BLaER1 (cell line): ENCODE measurements around the gene KATNBL1.
"Not testable (repeated sequence)": the region's sequence is repeated elsewhere in the genome, so short reads cannot be mapped to it uniquely, and the experiment has no call there.

Source experiments
- H3K27ac ChIP-seq: shearing (Covaris generic); formaldehyde crosslinking; 2 replicates; pipeline ENCODE4 v1.8.1; 2022
- H3K27me3 ChIP-seq: shearing (Covaris generic); formaldehyde crosslinking; 2 replicates; pipeline ENCODE4 v1.8.1; 2022
- H3K36me3 ChIP-seq: shearing (Covaris generic); formaldehyde crosslinking; 2 replicates; pipeline ENCODE4 v1.8.1; 2022
- H3K4me1 ChIP-seq: shearing (Covaris generic); formaldehyde crosslinking; 2 replicates; pipeline ENCODE4 v1.8.1; 2022
- H3K4me2 ChIP-seq: shearing (Covaris generic); formaldehyde crosslinking; 2 replicates; pipeline ENCODE4 v1.8.1; 2022
- H3K4me3 ChIP-seq: shearing (Covaris generic); formaldehyde crosslinking; 2 replicates; pipeline ENCODE4 v1.8.1; 2022
- H3K9ac ChIP-seq: shearing (Covaris generic); formaldehyde crosslinking; 2 replicates; pipeline ENCODE4 v1.8.1; 2022
- H3K9me3 ChIP-seq: shearing (Covaris generic); formaldehyde crosslinking; 2 replicates; pipeline ENCODE4 v1.8.1; 2022
- H4K20me1 ChIP-seq: shearing (Covaris generic); formaldehyde crosslinking; 2 replicates; pipeline ENCODE4 v1.8.1; 2022
- Cebpa-rat ChIP-seq: shearing (Covaris generic); IDR thresholded peaks from 2 replicates; pipeline ENCODE4 v1.8.1; 2022

Gene KATNBL1

GRCh38 chr15:34122771-34123183 lies 87.1 kb downstream of the KATNBL1 start:
- H4K20me1 ChIP-seq: no peaks in the 10 kb centered on the region
- H3K4me2 ChIP-seq: no peak overlapping the region
- no peak overlapping the region for H3K27ac ChIP-seq
- H3K4me1 ChIP-seq: no peaks in the 10 kb centered on the region
- H3K36me3 ChIP-seq: no peaks in the 10 kb centered on the region
- no peak for TF ChIP-seq Cebpa-rat
- no peak overlapping the region for H3K9ac ChIP-seq
- H3K9me3 ChIP-seq: no peaks in the 10 kb centered on the region
- H3K27me3 ChIP-seq: no peaks in the 10 kb centered on the region
- H3K4me3 ChIP-seq: no peak overlapping the region

DNA sequence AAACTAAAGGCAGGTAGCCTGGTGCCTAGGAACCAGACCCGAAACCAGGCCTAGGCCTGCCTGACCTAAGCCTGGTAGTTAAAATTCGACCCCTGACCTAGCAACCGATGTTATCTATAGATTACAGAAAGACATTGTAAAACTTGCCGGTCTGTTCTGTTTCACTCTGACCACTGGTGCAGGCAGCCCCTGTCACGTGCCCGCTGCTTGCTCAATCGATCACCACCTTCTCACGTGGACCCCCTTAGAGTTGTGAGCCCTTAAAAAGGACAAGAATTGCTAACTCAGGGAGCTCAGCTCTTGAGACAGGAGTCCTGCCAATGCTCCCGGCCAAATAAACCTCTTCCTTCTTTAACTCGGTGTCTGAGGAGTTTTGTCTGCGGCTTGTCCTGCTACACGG lies 88.1 kb downstream of the KATNBL1 start:
- H4K20me1 ChIP-seq, H3K9me3 ChIP-seq, H3K4me1 ChIP-seq, H3K36me3 ChIP-seq, H3K27me3 ChIP-seq, H3K9ac ChIP-seq, H3K4me3 ChIP-seq, H3K27ac ChIP-seq, H3K4me2 ChIP-seq: not testable (repeated sequence)

DNA sequence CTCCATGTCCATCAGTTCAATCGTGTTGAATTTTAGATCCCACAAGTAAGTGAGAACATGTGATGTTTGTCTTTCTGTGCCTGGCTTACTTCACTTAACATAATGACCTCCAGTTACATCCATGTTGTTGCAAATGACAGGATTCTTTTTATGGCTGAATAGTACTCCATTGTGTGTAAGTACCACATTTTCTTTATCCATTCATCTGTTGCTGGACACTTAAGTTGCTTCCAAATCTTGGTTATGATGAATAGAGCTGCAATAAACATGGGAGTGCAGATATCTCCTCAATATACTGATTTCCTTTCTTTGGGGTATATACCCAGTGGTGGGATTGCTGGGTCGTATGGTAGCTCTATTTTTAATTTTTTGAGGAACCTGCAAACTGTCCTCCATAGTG lies 89.5 kb downstream of the KATNBL1 start:
- H3K27me3 ChIP-seq, H3K4me1 ChIP-seq, H3K36me3 ChIP-seq, H3K4me3 ChIP-seq, H3K4me2 ChIP-seq, H3K27ac ChIP-seq, H3K9me3 ChIP-seq, H3K9ac ChIP-seq, H4K20me1 ChIP-seq: not testable (repeated sequence)

DNA sequence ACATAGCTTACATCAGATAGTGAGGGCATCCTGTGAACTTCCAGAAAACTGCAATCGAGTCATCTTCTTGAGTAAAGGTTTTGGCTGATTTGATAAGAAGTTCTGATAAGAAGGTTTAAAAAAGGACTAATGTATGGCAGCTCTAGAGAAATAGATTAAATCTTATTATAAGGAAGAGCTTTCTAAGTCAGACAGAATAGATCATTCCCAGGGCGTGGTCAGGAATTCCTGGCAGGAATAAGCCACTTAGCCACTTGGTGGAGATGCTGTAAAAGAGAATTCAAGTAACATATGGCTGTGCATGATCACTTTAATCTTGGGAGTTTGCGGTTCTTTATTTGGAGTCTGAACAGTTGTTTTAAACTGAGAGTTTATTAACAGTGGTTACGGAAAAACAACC lies 90.6 kb downstream of the KATNBL1 start:
- Histone ChIP-seq H4K20me1 (no peaks in the 10 kb centered on the region), H3K9ac (no peak overlapping the region), H3K9me3 (no peaks in the 10 kb centered on the region), H3K4me1 (no peaks in the 10 kb centered on the region), H3K4me2 (no peak overlapping the region), H3K36me3 (no peaks in the 10 kb centered on the region), H3K4me3 (no peak overlapping the region), H3K27ac (no peak overlapping the region), H3K27me3 (no peaks in the 10 kb centered on the region)
- no peak for TF ChIP-seq Cebpa-rat

GRCh38 chr15:34116620-34117019 lies 93.3 kb downstream of the KATNBL1 start:
- Histone ChIP-seq H3K27me3 (no peaks in the 10 kb centered on the region), H4K20me1 (no peaks in the 10 kb centered on the region), H3K9me3 (no peaks in the 10 kb centered on the region), H3K4me3 (no peak overlapping the region), H3K4me1 (no peaks in the 10 kb centered on the region), H3K9ac (no peak overlapping the region), H3K36me3 (no peaks in the 10 kb centered on the region), H3K27ac (no peak overlapping the region), H3K4me2 (no peak overlapping the region)
- no peak for TF ChIP-seq Cebpa-rat

DNA sequence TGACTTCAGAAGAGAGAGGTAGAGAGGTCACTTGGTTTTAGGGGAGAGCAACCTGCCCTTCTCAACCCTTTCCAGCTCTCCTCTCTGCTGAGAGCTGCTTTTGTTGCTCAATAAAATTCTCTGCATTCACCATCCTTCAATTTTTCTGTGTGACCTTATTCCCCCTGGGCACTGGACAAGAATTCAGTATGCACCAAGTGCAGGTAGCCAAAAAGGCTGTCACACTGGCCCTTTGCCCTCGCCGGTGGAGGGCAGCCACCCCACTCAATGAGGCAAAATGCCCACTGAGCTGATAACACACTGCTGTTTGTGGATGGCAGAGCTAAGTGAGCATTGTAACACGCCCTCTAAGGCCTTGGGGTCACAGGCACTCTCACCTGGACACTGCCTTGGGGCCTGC lies 95.2 kb downstream of the KATNBL1 start:
- TF ChIP-seq Cebpa-rat: no peak
- H3K4me3 ChIP-seq: no peak overlapping the region
- no peak overlapping the region for H3K27ac ChIP-seq
- no peaks in the 10 kb centered on the region for H3K36me3 ChIP-seq
- H4K20me1 ChIP-seq: no peaks in the 10 kb centered on the region
- H3K27me3 ChIP-seq: no peaks in the 10 kb centered on the region
- H3K9ac ChIP-seq: no peak overlapping the region
- no peak overlapping the region for H3K4me2 ChIP-seq
- H3K9me3 ChIP-seq: no peaks in the 10 kb centered on the region
- H3K4me1 ChIP-seq: no peaks in the 10 kb centered on the region

DNA sequence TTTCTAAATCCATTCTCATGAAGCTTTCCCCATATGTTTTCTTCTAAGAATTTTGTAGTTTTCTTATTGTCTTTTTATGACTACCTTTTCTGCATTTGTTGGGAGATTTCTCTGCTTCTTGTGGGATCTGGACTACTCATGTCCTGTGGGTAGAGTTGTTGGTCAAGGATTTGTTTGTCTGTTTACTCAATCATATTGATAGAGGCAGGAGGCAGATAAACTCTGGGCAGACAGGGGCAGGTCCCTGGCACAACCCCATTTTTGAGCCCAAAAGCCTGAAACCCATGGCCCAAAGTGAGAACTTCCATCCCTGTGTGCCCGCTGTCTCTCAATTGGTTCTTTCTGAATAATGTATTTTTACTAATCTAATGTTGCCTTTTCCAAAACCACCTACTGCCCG lies 95.7 kb downstream of the KATNBL1 start:
- H3K4me2 ChIP-seq: no peak overlapping the region
- H3K4me1 ChIP-seq: no peaks in the 10 kb centered on the region
- H3K9ac ChIP-seq: no peak overlapping the region
- no peak for TF ChIP-seq Cebpa-rat
- H3K36me3 ChIP-seq: no peaks in the 10 kb centered on the region
- no peaks in the 10 kb centered on the region for H4K20me1 ChIP-seq
- H3K4me3 ChIP-seq: no peak overlapping the region
- H3K27me3 ChIP-seq: no peaks in the 10 kb centered on the region
- H3K9me3 ChIP-seq: no peaks in the 10 kb centered on the region
- no peak overlapping the region for H3K27ac ChIP-seq

- H3K27me3 ChIP-seq: no peaks in the 10 kb centered on the region
- H3K9me3 ChIP-seq: no peaks in the 10 kb centered on the region
- no peak overlapping the region for H3K27ac ChIP-seq
- no peak overlapping the region for H3K9ac ChIP-seq
- no peak for TF ChIP-seq Cebpa-rat
- no peak overlapping the region for H3K4me3 ChIP-seq
- H3K4me1 ChIP-seq: no peaks in the 10 kb centered on the region
- H3K4me2 ChIP-seq: no peak overlapping the region
- no peaks in the 10 kb centered on the region for H4K20me1 ChIP-seq
- H3K36me3 ChIP-seq: no peaks in the 10 kb centered on the region
Measured at GRCh38 chr15:34111488-34111887, 98.4 kb downstream of the KATNBL1 start.

GRCh38 chr15:34109797-34110663 lies 99.9 kb downstream of the KATNBL1 start:
- H3K27ac ChIP-seq: no peak overlapping the region
- no peaks in the 10 kb centered on the region for H3K27me3 ChIP-seq
- no peak overlapping the region for H3K4me2 ChIP-seq
- no peaks in the 10 kb centered on the region for H3K9me3 ChIP-seq
- no peak overlapping the region for H3K9ac ChIP-seq
- H3K4me3 ChIP-seq: no peak overlapping the region
- H4K20me1 ChIP-seq: no peaks in the 10 kb centered on the region
- H3K4me1 ChIP-seq: no peaks in the 10 kb centered on the region
- no peak for TF ChIP-seq Cebpa-rat
- no peaks in the 10 kb centered on the region for H3K36me3 ChIP-seq

DNA sequence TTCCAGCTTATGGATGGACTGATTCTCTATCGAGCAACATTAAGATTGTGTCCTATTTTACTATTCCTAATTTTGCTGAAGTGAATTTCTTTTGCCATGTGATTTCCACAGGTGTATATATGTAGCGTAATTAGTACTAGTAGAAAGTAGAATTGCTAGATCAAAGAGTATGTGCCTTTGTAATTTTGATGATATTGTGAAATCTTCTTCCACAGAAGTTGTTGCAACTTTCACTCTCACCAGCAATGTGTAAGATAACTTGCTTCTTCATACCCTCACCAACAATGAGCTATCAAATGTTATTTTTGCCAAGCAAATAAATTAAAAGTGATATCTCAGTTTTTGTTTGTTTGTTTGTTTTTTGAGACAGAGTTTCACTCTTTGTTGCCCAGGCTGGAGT lies 102.6 kb downstream of the KATNBL1 start:
- Histone ChIP-seq H4K20me1 (no peaks in the 10 kb centered on the region), H3K4me1 (peaks cover 6% of the 10 kb centered on the region), H3K9ac (no peak overlapping the region), H3K4me3 (no peak overlapping the region), H3K27ac (no peak overlapping the region), H3K9me3 (peaks cover 16% of the 10 kb centered on the region; the same call in 1 of the 2 replicates), H3K36me3 (0 out of 2 replicates have a peak, but pooled peaks cover 9% of the 10 kb centered on the region), H3K27me3 (no peaks in the 10 kb centered on the region), H3K4me2 (no peak overlapping the region)
- no peak for TF ChIP-seq Cebpa-rat

DNA sequence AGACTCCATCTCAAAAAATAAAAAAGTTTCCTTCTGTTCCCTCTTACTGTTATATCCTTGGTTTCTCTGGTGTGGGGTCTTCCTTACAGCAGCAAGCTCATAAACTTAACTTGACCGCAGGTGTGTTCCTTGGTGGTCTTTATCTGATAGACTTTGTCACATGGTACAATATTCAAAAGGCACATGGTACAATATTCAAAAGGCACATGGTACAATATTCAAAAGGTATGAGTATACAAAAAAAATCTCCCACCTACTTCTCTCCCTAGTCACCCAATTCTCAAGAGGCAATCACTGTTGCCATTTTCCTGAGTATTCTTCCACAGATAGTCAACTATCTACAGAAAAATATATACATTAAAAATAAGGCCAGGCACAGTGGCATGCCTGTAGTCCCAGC lies 103.5 kb downstream of the KATNBL1 start:
- no peak overlapping the region for H3K4me3 ChIP-seq
- H4K20me1 ChIP-seq: no peaks in the 10 kb centered on the region
- no peak for TF ChIP-seq Cebpa-rat
- H3K36me3 ChIP-seq: 0 out of 2 replicates have a peak, but pooled peaks cover 9% of the 10 kb centered on the region
- H3K4me2 ChIP-seq: no peak overlapping the region
- no peak overlapping the region for H3K27ac ChIP-seq
- H3K9me3 ChIP-seq: peaks cover 16% of the 10 kb centered on the region; the same call in 1 of the 2 replicates
- no peak overlapping the region for H3K9ac ChIP-seq
- H3K4me1 ChIP-seq: peaks cover 7% of the 10 kb centered on the region
- H3K27me3 ChIP-seq: no peaks in the 10 kb centered on the region
